Activated CD8-positive, alpha-beta memory T cell treated with anti-CD3 and anti-CD28 coated beads for 36 hours (primary cell): ENCODE data around the gene ZBTB7B. TPM values are rescaled to one million over a fixed set of nuclear protein-coding genes. Genes with fewer than 3 reads are reported as not detected.

Source experiments
- CTCF ChIA-PET: fragments of 350-600 bp; sonication (Branson Sonifier 250); formaldehyde crosslinking; loops from one replicate; lab custom pipeline; 2021; ENCODE audit warnings: antibody characterized with exemption; lab: Charles Lee
- POLR2A ChIA-PET: fragments of 350-600 bp; sonication (Branson Sonifier 250); formaldehyde crosslinking; loops from one replicate; lab custom pipeline; 2021; ENCODE audit warnings: antibody characterized with exemption; lab: Charles Lee
- total RNA-seq, 2 experiments: library from RNA; stranded (reverse); gene quantifications; one replicate each; pipeline ENCODE4 v1.2.3, GENCODE V29; 2021

ZBTB7B gene
- total RNA-seq, 2 experiments from 2014 or later: 33.4 to 34.3 TPM

GRCh38 chr1:155005076-155006011 lies 2.7 kb downstream of the ZBTB7B start:
- ChIA-PET POLR2A (no interaction called here), CTCF (interaction anchor here (1.8 to 10.0 kb wide), 2 partner anchors 10 to 11 kb away, joined by 11 to 115 read pairs; no protein-coding TSS in a partner anchor)

- ChIA-PET CTCF (interaction anchor here (1.8 kb wide), 1 partner anchor 10 kb away, joined by 11 read pairs; no protein-coding TSS in a partner anchor), POLR2A (interaction anchor here (0.7 to 1.1 kb wide), 2 partner anchors 10 to 70 kb away, joined by 3 to 8 read pairs; partner anchors contain the start of gene PMVK)
These were observed 4.0 kb downstream of the ZBTB7B start for GRCh38 chr1:155006601-155007101.

GRCh38 chr1:155007251-155007828 lies 4.7 kb downstream of the ZBTB7B start:
- CTCF ChIA-PET: interaction anchor here (1.8 to 1.9 kb wide), 3 partner anchors 8 to 10 kb away, joined by 8 to 12 read pairs (median 11); no protein-coding TSS in a partner anchor
- POLR2A ChIA-PET: interaction anchor here (0.7 to 1.1 kb wide), 2 partner anchors 10 to 71 kb away, joined by 3 to 8 read pairs; partner anchors contain the start of gene PMVK

- CTCF ChIA-PET: interaction anchor here (1.8 to 1.9 kb wide), 2 partner anchors 9 kb away, joined by 8 to 12 read pairs; no protein-coding TSS in a partner anchor
- POLR2A ChIA-PET: interaction anchor here (0.5 kb wide), 1 partner anchor 57 kb away, joined by 6 read pairs; no protein-coding TSS in a partner anchor
These were observed 5.7 kb downstream of the ZBTB7B start for GRCh38 chr1:155008015-155008941.

- ChIA-PET CTCF (interaction anchor here (1.8 to 1.9 kb wide), 2 partner anchors 8 to 10 kb away, joined by 8 to 12 read pairs; no protein-coding TSS in a partner anchor), POLR2A (no interaction called here)
These were observed 6.7 kb downstream of the ZBTB7B start for GRCh38 chr1:155009221-155009711.

GRCh38 chr1:155009742-155010141 lies 7.1 kb downstream of the ZBTB7B start:
- ChIA-PET CTCF (interaction anchor here (1.1 to 1.5 kb wide), 3 partner anchors 8 to 76 kb away, joined by 3 to 8 read pairs (median 6); no protein-coding TSS in a partner anchor), POLR2A (no interaction called here)

- CTCF ChIA-PET: interaction anchor here (1.1 to 1.5 kb wide), 3 partner anchors 9 to 75 kb away, joined by 3 to 8 read pairs (median 6); no protein-coding TSS in a partner anchor
- POLR2A ChIA-PET: interaction anchor here (0.6 kb wide), 1 partner anchor 87 kb away, joined by 5 read pairs; no protein-coding TSS in a partner anchor
These were observed 7.8 kb downstream of the ZBTB7B start for GRCh38 chr1:155010211-155010918.

- POLR2A ChIA-PET: no interaction called here
These were observed 8.4 kb downstream of the ZBTB7B start for GRCh38 chr1:155011004-155011416.

GRCh38 chr1:155011437-155012025 lies 8.9 kb downstream of the ZBTB7B start:
- POLR2A ChIA-PET: interaction anchor here (0.6 kb wide), 1 partner anchor 27 kb away, joined by 10 read pairs; no protein-coding TSS in a partner anchor
- CTCF ChIA-PET: interaction anchor here (0.6 to 7.7 kb wide), 2 partner anchors 11 to 789 kb away, joined by 3 to 115 read pairs; partner anchors contain the start of gene ZBTB7B

More at GRCh38 chr1:155011004-155011416, 8.4 kb downstream of the ZBTB7B start:
- CTCF ChIA-PET: interaction anchor here (0.6 to 1.5 kb wide), 4 partner anchors 10 to 789 kb away, joined by 3 to 8 read pairs (median 4); no protein-coding TSS in a partner anchor

- CTCF ChIA-PET: interaction anchor here (1.1 to 7.7 kb wide), 2 partner anchors 12 to 73 kb away, joined by 4 to 115 read pairs; partner anchors contain the start of gene ZBTB7B
These were observed 9.5 kb downstream of the ZBTB7B start for GRCh38 chr1:155012026-155012546.

GRCh38 chr1:155012776-155013602 lies 10.4 kb downstream of the ZBTB7B start:
- CTCF ChIA-PET: interaction anchor here (0.7 to 7.7 kb wide), 3 partner anchors 13 to 112 kb away, joined by 3 to 115 read pairs (median 4); partner anchors contain the start of gene ZBTB7B
- POLR2A ChIA-PET: no interaction called here

More at GRCh38 chr1:155012026-155012546, 9.5 kb downstream of the ZBTB7B start:
- POLR2A ChIA-PET: interaction anchor here (0.6 kb wide), 1 partner anchor 27 kb away, joined by 10 read pairs; no protein-coding TSS in a partner anchor

- ChIA-PET CTCF (interaction anchor here (7.7 kb wide), 1 partner anchor 13 kb away, joined by 115 read pairs; the partner anchor contains the start of gene ZBTB7B), POLR2A (no interaction called here)
These were observed 11.0 kb downstream of the ZBTB7B start for GRCh38 chr1:155013632-155014031.

- POLR2A ChIA-PET: interaction anchor here (0.6 kb wide), 2 partner anchors 47 to 294 kb away, joined by 3 to 8 read pairs; no protein-coding TSS in a partner anchor
- CTCF ChIA-PET: interaction anchor here (0.7 to 7.7 kb wide), 4 partner anchors 9 to 71 kb away, joined by 3 to 115 read pairs (median 7); partner anchors contain the start of gene ZBTB7B
These were observed 12.3 kb downstream of the ZBTB7B start for GRCh38 chr1:155014709-155015508.
